D721Med (cell line): ENCODE results near the gene RPLP2.
A peak's percentile ranks its signal among the peaks of the same experiment; 100 is the strongest.

ENCODE experiments used
- DNase-seq: peaks from one replicate; pipeline ENCODE4 v3.0.0; 2011; ENCODE audit warnings: low spot score; ENCODE audit not compliant: insufficient read length
- FAIRE-seq: peaks from 2 replicates; lab custom pipeline; 2011; peaks lifted over from hg19 to GRCh38; lab: Jason Lieb, UNC
- TF ChIP-seq, protein P1 (sequence below): IDR thresholded peaks from 2 replicates; pipeline ENCODE4 v1.5.1; 2012; ENCODE audit warnings: mild to moderate bottlenecking, control low read depth; ENCODE audit not compliant: insufficient read depth; ENCODE audit errors: missing control alignments

Gene RPLP2

DNA sequence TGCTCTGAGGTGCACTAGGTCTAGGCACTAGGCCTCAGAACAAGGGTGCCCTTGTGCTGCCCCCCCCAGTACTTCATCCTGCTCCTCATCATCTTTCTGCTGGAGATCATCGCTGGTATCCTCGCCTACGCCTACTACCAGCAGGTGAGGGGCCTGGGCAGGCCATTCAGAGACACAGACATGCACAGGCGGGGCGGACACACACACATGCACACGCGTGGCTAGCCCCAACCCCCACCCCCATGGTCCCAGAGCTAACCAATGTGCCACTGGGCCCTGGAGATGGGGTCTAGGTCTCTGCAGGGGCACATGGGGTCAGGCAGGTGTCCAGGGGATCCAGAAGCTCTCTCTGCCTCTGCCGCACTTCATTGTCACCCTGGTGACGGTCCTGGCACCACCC, 26.9 kb downstream of the RPLP2 start:
- DNase-seq (no peak), FAIRE-seq (no peak)

DNA sequence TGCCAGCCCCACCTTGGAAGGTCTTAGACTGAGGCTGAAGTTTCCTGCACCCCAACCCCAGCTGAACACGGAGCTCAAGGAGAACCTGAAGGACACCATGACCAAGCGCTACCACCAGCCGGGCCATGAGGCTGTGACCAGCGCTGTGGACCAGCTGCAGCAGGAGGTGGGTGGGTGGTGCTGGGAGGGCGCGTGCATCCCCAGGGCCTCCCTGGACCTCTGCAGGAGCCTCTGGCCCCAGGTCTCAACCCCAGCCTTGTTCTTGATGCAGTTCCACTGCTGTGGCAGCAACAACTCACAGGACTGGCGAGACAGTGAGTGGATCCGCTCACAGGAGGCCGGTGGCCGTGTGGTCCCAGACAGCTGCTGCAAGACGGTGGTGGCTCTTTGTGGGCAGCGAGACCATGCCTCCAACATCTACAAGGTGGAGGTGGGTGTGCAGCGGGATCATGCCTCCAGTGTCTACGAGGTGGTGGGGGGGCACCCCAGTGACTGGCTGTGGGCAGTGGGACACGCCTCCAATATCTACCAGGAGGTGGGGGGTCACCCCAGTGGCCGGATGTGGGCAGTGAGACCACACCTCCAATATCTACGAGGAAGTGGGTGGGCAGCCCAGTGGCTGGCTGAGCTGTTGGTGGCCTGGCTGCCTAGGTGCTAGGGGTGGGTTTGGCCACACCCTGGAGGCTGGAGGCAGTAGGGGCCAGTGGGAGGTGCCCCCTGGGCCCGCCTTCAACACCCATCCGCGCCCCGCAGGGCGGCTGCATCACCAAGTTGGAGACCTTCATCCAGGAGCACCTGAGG, 27.6 kb downstream of the RPLP2 start:
- TF ChIP-seq, protein P1, sequence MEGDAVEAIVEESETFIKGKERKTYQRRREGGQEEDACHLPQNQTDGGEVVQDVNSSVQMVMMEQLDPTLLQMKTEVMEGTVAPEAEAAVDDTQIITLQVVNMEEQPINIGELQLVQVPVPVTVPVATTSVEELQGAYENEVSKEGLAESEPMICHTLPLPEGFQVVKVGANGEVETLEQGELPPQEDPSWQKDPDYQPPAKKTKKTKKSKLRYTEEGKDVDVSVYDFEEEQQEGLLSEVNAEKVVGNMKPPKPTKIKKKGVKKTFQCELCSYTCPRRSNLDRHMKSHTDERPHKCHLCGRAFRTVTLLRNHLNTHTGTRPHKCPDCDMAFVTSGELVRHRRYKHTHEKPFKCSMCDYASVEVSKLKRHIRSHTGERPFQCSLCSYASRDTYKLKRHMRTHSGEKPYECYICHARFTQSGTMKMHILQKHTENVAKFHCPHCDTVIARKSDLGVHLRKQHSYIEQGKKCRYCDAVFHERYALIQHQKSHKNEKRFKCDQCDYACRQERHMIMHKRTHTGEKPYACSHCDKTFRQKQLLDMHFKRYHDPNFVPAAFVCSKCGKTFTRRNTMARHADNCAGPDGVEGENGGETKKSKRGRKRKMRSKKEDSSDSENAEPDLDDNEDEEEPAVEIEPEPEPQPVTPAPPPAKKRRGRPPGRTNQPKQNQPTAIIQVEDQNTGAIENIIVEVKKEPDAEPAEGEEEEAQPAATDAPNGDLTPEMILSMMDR = no peak
- no peak for DNase-seq
- FAIRE-seq = no peak

More for the DNA sequence above, 26.9 kb downstream of the RPLP2 start:
- TF ChIP-seq, protein P1 = no peak

DNA sequence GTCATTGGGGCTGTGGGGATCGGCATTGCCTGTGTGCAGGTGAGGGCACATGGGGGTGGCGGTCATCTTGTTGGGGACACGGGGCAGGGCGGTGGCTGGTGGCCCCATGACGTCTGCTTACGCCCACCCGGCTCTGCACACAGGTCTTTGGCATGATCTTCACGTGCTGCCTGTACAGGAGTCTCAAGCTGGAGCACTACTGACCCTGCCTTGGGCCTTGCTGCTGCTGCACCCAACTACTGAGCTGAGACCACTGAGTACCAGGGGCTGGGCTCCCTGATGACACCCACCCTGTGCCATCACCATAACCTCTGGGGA, 28.2 kb downstream of the RPLP2 start:
- DNase-seq (no peak), FAIRE-seq (no peak)
- TF ChIP-seq, protein P1 = no peak

DNA sequence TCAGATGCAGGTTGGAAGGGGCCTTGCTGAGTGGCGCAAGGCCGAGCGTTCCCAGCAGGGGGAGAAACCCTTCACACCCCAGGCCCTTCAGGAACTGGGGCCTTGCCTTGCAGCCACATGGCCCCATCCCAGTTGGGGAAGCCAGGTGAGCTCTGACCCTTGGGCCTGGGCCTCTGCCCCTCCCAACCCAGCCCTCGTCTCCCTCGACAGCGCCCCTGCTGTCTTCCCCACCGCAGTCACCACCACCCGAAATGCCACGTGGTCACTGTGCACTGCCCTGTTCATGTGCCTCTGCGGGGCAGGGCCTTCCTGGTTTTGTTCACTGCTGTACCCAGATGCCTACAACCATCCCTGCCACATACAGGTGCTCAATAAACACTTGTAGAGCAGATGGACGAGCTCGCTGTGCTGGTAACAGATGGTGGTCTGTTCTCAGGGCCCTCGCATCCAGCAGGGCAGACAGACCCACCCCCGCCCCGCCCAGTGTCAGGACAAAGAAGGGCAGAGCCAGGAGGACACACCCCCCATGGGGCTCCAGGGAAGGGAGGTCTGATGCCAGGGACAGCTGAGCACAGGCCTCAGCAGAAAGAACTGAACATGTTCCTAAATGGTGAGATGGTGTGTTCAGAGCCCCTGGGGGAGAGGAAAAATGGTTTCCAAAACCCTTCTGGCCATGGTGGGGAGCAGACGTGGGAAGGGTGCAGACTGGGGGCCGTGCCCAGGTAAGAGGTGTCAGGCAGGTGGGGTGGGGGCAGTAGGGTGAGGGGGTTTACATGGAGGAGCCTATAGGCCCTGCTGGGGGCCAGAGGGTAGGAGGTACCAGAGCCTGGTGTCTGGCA, 28.9 kb downstream of the RPLP2 start:
- FAIRE-seq = no peak
- TF ChIP-seq, protein P1 = peak; percentile 6
- DNase-seq = no peak

DNA sequence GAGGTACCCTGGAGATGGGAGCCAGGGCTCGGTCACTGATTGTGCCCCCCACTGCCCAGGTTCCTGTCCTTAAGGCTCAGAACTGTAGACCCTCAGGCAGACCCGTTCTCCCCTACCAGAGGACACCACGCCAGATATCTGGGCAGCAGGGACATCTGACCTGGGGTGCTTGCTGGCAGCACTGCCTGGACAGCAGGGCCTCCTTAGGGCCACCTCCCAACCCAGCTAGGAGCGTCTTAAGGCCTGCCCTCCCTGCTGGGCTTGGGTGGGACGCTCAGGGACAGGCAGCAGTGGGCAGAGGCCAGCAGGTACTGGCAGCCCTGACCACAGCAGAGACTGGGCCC, 29.5 kb downstream of the RPLP2 start:
- TF ChIP-seq, protein P1 = no peak
- DNase-seq (no peak), FAIRE-seq (no peak)

DNA sequence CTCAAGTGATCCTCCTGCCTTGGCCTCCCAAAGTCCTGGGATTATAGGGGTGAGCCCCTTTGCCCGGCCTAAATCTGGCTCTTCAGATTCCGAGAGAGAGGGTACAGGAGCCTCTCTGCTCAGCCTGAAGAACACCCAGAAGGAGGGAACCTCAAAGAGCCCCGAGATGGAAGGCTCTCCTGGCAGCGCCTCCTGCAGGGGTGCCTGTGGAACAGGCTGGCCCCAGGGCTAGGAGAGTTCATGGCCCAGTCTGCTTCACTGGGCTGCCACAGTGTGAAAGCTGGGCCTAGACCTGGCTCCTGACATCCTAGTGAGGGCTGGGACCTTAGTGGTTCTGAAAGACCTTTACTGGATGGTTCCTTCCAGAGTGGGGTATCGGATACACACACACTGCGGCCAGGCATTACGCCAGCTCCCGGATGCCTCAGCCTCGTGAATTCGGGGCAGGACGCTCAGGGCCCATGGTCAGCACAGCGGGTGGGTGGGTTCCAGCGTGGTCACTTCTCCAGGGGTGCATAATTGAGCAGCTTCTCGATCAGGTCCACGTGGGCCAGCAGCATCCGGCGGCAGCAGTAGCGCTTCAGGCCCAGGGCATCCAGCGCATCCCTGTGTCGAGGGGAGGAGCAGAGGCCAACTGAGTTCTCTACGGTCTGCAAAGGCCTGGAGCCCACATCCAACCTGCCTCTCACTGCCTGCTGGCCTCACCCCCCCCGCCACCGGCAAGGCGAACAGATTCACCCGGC, 30.3 kb downstream of the RPLP2 start:
- FAIRE-seq (no peak), DNase-seq (no peak)
- TF ChIP-seq, protein P1 = peak; percentile 19
